HG02571 (cell line): ENCODE measurements around the gene WNT2B.

Source experiments
- ATAC-seq: cut with Tn5 transposase; IDR thresholded peaks from one replicate; pipeline ENCODE4 v1.9.1; 2021; ENCODE audit warnings: mild to moderate bottlenecking, moderate library complexity; ENCODE audit not compliant: unreplicated experiment

WNT2B gene

DNA sequence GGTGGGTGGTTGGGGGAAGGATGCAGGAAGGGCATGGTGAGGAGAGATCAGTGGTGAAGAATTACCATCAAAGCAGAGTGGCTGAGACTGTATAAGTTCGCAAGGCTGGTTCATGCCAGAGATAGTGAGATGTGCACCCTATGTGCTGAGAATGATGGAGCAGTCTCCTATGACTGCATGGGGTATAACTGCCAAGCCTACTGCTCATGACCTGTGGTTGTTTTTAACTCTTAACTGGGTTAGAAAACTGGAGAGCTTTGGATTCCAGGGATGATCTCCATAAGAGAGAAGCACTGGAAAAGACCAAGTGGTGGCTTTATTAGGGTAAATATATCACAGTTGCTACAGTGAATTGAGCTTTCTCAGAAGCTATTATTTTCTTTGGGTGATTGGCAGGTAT lies 16.2 kb downstream of the WNT2B start:
- no peak for ATAC-seq

DNA sequence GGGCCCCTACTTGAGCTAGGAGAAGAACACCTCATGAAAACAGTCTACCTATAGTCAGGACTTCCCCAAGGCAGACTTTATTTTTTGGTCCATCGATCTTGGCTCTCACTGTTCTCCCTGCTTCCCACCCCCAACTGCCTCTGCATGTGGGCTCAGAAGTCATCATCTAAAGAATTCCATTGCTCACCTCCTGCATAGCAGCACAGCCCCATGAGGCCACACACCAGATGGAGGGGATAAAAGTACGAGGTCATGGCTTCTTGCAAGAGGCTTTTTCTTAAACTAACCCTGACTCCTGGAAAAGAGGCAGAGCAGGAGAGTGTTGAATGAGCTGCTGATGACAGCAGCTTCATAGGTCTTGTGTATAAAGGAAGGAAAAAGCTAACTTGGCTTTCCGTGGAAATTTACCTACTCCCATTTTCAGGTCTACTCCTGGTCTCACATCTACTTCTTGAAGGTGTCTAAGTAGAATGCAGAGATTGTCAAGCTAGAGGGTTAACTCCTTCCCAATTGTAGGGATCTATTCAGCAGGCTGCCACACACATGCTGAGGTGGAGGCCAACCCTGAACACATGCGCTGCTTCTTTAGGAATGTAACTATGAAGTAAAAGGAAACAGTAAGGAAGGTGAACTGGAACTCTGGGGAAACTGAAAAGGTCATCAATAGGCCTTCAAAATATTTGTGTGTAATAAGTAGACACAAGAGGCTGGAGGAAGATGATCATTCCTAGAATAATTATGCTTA lies 18.7 kb downstream of the WNT2B start:
- ATAC-seq, result no peak

DNA sequence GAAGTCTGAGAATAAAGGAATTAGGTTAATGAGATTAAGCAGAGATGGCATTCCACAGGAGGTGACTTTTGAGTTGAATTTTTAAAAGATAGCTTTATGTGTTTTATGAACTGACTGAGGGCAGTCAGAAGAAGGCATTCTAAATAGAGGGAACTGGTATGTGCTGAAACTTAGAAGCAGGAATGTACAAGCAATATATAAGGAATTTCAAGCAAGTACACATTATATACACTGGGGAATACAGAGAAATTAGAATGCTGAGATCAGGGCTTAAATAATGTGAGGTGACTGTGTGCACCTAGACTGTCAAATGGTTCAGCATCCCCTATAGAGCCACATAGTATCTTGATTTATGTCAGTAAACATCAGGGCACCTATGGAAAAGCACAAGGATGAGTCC lies 19.3 kb downstream of the WNT2B start:
- no peak for ATAC-seq

DNA sequence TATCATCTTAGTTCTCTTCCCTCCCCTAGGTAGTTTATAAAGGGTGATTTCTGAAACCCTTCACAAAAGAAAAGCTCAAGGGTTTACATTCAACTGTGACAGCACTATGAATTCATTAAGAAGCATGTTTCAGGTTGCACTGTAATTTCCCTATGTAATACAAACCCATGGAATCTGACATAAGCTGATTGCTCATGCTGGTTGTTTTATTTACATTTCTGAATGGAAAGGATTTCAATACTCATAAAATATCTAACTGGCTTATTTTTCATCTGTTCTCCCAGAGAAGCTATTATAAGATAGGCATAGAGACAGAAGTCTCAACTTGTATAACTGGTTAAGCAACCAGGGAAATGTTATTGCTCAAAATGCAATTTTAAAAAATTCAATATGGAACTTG lies 20.5 kb downstream of the WNT2B start:
- no peak for ATAC-seq

DNA sequence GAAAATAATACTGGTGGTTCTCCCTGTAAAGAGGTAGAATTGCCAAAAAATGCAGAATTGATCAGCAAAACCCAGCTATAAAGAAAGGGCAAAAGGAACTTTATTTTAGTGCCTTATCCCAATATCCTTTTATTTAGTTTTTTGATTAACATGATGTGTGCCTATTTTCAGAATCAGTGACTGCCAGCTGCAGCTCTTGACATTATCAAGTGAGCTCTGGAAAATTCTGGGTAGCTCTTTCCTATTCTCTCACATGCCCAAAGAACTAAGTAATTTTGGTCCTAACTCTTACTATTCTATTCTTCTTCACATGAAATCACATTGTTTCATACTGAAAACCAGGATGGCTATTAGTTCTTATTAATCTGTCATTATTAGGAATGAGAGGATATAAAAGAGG lies 22.1 kb downstream of the WNT2B start:
- no peak for ATAC-seq

DNA sequence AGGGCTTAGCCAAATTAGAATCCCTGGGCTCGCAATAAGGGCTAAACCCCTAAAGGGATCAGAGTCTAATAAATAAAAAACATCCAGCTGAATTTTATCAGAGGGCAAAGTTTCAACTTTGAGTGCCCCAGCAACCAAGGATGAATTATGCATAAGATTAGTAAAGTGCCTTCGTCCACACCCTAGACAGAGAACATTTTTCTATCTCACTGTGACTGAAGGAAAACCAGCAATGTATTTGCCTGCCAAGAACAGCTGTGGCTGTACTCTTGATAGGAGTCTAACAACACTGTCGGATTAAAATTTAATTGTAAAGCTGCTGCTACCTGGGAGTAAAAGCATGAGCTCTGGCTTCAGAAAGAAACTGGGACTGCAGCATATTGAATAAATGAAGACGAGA lies 23.3 kb downstream of the WNT2B start:
- no peak for ATAC-seq

DNA sequence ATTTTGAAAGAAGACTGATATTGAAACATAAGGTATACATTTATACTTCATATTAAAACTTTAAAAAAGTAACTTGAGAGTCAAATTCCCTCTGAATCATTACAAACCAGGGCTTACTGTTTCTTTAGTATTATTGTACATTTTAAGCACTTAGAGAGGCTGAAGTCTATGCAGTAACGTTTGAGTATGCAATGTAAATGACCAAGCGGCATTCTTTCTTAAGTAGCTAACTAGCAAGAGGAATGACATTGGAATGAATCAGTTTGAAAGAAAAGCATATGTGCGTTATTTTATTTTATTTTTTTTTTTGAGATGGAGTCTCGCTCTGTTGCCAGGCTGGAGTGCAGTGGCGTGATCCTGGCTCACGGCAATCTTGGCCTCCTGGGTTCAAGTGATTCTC lies 24.3 kb downstream of the WNT2B start:
- ATAC-seq, result no peak

DNA sequence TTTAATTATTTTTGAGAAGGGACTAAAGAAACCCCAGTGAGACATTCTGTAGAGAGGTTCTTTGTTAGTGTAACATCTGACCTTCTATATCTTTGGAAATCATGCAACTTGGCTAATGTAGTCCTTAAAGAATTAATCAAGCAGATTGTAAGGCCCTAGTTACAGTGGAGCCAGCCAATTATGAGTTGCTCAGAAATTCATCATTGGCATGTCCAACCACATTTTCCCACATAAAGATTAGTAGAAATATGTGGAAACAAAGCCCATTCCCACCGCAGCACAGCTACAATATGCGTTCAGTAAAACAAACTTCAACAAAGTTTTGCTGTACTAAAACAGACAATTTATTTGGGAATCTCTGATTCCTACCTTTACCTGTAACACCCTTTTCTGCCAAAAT lies 27.8 kb downstream of the WNT2B start:
- ATAC-seq, result no peak

DNA sequence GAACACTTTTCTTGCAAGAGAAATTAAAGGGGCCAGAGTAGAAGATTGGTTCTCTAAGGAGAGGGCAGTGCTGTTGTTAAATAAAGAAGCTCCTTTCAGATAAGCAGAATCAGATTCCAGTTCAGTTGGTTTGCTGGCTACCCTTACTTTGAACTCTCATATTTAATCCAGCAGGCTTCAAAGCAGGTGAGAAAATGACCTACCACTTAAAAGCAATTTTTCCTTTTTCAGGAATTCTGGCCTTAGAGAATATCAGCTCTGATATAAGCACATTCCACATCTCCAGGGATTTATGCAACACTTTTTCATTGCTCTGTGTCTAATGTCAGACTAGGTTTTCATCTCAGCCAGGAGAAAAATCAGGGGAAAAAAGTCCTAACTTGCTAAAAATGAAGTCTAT lies 28.7 kb downstream of the WNT2B start:
- ATAC-seq, result no peak

DNA sequence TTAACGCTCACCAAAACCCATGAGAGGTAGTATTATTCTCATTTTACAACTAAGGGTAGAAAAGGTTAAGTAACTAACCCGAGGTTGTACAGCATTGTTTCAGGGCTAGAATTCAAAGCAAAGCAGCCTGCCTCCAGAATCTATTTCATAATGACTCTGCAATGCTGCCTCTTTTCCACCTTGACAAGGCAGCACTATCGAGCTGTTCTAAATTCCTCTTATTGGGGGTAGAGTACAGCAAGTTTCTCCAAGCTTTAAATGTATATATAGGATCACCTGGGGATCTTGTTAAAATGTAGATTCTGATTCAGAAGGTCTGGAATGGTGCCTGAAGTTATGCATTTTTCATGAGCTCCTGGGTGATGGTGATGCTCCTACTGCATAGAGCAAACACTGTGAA lies 30.1 kb downstream of the WNT2B start:
- ATAC-seq, result no peak

DNA sequence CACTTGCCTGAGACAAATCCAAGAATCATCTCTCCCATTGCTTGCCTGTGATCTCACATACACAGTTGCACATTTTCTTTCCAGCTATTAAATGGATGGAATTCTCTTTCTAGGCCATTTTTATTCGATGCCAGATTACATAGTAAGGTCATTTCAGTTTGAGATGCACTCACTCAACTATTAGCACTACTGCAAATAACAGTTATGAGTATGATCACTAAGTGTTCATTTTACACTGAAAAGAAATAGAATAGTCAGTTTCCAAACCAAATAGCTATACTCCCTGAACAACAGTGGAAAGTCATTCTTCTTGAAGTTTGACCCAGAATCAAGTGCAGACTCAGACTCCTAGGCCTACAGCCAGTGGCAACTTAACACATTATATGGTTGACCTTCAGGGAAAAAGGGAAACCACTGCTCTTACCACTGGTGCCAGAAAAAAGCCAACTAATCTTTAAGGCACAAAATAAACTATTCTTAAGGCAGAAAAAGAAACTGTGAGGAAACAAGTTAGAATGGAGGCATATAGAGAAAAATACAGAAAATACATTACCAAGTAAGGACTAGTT lies 31.5 kb downstream of the WNT2B start:
- ATAC-seq, result no peak

DNA sequence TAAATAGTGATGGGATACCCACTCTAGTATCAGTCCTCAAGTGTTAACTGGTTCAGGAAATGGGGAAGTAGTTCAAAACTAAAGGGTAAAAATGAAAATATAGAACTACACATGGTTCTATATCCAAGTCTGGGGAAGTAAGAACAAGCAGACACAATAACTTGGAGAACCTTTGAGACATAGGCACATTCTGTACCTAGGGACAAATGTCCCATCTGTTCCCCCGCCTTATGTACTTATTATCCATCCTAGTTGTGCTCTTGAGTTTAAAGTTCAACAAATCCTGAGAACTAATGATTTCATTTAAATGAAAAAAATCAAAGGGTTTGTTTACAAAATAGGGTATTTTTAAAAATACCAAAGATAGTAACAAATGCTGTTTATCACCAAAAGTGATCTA lies 32.5 kb downstream of the WNT2B start:
- ATAC-seq, result no peak

DNA sequence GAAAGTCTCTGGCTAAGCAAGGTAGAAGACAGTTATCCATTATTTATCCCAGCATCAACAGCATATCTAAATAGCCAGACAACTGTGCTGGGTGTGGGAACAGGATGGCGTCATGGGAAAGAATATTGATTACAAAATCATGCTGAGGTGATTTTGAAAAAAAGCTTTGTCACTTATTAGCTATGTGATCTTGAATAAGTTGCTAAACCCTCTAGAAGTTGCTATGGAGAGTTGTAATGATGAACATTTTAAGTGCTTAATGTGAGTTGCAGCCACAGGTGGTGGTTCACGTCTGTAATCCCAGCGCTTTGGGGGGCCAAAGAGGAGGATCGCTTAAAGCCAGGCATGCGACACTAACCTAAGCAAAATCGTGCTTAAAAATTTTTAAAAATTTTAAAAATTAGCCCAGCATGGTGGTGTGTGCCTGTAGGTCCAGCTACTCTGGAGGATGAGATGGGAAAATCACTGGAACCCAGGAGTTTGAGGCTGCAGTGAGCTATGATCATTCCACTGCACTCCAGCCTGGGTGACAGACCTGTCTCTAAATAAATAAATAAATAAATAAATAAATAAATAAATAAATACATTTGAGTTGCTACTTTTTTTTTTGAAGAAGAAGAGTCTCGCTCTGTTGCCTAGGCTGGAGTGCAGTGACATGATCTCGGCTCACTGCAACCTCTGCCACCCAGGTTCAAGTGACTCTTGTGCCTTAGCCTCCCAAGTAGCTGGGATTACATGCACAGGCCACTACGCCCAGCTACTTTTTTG lies 33.6 kb downstream of the WNT2B start:
- ATAC-seq, result no peak

DNA sequence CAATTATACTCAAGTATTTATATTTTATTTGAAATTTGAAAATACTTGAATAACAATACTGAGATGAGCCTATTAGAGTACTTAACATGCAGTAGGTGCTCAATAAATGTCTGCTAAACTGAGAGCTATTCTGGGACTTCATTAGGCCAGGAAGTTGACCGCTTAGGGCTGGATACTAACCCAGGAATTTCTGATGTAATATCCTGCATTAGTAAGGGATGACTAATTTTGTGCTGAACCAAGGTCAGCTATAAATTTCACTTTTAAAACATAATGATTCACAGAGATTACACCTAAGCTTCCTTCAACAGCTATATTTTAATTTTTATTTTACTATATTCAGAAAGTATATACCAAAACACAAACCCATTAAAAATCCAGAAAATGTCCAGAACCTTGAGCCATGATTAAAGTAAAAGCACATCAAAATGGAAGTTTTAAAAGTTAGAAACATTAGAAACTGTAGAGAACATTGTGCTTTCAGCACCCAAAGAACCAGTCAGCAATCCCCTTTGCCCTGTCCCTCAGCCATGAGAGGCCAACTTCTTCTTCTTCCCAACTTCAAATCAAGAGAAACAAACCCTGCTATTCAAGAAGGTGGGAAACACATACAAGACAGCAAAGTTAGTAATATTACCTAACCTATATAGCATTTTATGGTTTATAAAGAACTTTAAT lies 35.4 kb downstream of the WNT2B start:
- ATAC-seq, result no peak

DNA sequence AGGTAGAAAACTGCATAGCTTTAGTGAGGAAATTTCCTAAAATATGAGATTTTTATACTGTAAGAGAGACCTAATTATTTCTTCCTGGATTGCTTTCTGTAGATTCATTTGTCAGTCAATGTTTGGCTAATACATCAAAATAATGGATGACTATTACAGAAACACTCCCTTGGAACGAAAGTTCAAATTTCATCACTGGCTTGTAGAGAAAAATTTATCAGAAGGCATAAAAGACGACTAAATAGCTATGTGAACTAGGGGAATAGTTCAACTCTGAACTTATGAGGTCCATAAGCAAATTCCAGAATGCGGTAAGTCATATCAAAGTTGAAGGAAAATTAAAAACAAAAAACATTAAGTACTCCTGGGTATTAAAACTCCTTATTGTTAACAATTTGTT lies 36.0 kb downstream of the WNT2B start:
- no peak for ATAC-seq

DNA sequence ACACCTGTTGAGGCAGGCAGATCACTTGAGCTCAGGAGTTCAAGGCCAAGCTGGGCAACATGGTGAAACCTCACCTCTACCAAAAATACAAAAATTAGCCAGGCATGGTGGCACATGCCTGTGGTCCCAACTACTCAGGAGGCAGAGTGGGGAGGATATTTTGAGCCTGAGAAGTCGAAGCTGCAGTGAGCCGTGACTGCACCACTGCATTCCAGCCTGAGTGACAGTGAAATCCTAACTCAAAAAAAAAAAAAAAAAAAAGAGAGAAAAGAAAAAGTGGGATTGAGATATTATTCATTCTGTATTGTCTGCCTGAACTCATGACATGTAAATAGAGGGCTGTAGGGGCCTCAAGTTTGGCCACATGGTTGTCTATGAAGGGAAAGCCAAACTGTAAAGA lies 37.3 kb downstream of the WNT2B start:
- ATAC-seq, result no peak

DNA sequence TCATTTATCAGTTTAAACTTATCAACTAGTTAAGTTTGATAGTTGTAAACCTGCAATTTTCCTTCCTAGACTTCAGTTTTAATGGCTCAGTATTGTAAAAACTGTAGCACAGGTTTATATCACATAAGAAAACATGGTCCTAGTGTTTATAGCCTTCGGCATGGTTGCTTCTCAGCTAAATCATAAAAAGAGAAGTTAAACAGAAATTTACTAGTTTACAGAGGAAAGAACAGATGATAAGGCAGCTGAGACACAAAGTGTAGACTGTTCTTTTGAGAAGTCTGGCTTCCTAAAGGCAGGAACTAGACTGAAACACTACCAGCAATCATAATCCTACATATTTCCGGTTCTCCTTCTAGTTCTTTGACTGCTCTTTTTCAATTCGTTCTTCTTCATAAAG lies 39.8 kb downstream of the WNT2B start:
- ATAC-seq, result no peak

DNA sequence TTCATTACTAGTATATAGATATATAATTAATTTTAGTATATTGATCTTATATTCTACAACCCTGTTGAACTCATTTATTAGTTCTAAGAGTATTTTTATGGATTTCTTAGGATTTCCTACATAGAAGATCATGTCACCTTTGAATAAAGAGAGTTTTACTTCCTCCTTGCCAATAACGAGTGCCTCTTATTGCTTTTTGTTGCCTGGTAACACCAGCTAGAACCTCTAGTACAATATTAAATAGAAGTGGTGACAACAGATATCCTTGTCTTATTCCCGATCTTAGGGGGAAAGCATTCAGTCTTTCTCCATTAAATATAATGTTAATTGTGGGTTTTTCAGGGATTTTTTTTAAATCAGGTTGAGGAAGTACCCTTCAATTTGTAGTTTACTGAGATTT lies 40.8 kb downstream of the WNT2B start:
- no peak for ATAC-seq

DNA sequence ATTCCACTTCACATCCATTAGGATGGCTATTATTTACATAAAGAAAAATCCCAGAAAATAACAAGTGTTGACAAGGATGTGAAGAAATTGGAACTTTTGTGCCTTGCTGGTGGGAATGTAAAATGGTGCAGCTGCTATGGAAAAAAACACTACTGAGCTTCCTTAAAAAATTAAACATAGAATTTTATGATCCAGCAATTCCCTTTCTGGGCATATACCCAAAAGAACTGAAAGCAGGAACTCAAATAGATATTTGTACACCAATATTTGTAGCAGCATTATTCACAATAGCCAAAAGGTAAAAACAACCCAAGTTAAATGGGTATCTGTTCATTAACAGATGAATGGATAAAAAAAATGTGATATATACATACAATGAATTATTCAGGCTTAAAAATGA lies 45.6 kb downstream of the WNT2B start:
- no peak for ATAC-seq

DNA sequence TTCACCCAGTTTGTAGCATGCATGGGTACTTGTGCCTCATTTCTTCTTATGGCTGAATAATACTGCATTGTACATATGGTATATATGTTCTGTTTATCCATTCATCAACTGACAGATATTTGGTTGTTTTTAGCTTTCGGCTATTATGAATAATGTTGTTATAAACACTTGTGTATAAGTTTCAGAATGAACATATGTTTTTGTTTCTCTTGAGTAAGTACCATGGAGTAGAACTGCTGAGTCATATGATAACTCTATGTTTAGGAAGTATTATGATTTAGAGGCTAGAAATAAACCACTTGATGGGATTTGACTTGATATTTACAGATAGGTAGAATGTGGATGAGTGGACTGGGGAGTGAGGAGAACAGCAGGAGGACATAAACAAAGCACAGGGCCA lies 48.6 kb downstream of the WNT2B start:
- ATAC-seq, result no peak

DNA sequence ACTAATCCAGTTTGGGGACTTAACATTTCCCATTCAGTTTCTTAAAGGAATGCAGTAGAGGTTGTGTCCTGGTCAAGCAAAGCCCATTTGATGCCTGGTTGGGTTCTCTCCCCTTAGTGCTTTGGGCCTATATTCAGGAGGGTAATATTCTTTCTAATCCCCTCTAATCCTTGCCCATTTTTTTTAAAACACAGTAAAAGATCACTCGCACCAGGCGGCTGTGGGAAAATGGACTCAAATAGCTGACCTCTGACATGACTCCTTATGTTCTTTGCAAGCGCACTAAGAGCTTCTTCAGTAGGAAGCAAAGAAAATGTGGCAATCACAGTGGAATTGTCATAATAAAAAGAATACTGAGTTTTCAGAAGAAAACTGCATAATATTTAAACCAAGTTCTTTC lies 49.9 kb downstream of the WNT2B start:
- ATAC-seq, result no peak

DNA sequence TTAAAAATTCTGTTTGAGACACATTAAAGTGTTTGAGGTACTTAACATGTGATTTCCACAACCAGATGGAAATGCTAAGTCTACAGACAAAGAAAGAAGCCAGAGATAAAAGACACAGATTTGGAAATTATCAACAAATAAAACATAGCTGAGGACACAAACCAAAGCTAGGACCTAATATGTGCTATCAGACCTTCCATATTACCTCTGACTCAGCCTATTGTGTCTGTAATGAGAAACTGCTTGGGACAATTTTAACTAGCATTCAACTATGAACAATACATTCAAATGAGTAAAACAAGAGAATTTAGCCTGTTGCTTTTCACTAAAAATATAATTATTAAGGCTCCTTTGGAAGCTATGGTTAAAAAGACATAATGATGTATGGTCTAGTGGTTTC lies 54.6 kb downstream of the WNT2B start:
- no peak for ATAC-seq
